Naive thymus-derived CD4-positive, alpha-beta T cell (primary cell): ENCODE results near the gene VPS41. TPM values are rescaled to one million over a fixed set of nuclear protein-coding genes. Genes with fewer than 3 reads are reported as not detected.
"Not testable (repeated sequence)": the region's sequence is repeated elsewhere in the genome, so short reads cannot be mapped to it uniquely, and the experiment has no call there.

ENCODE experiments used
- ATAC-seq: fragments of 150-1000 bp; cut with Tn5 transposase; 2 replicates; pipeline ENCODE4 v1.10.0; 2021; ENCODE audit warnings: mild to moderate bottlenecking, moderate library complexity
- CTCF ChIA-PET: fragments of 350-600 bp; sonication (Branson Sonifier 250); formaldehyde crosslinking; loops from one replicate; lab custom pipeline; 2021; ENCODE audit warnings: antibody characterized with exemption; lab: Charles Lee
- POLR2A ChIA-PET: fragments of 350-600 bp; sonication (Branson Sonifier 250); formaldehyde crosslinking; loops from one replicate; lab custom pipeline; 2021; ENCODE audit warnings: antibody characterized with exemption, inconsistent platforms; lab: Charles Lee
- DNase-seq, 9 donors: peaks; one replicate each; pipeline versions ENCODE4 v3.0.0 to v3.0.0-alpha.2; 2020 to 2022; ENCODE audit warnings: mixed read lengths in 1 of 9
- H3K27ac ChIP-seq: one replicate; pipeline ENCODE4 v1.7.0; 2013; ENCODE audit warnings: mild to moderate bottlenecking, low read depth, low read length, moderate library complexity
- H3K27me3 ChIP-seq, 2 donors: one replicate each; pipeline ENCODE4 v1.7.0; 2013; ENCODE audit warnings: low read length in 2 of 2, mild to moderate bottlenecking in 2 of 2, moderate library complexity in 2 of 2; ENCODE audit not compliant: control insufficient read depth in 2 of 2, insufficient read depth in 2 of 2
- H3K36me3 ChIP-seq, 3 experiments: 1 replicate in 2 of 3; 2 replicates in 1 of 3; pipeline ENCODE4 v1.7.0; 2013; ENCODE audit warnings: low read length in 3 of 3, mild to moderate bottlenecking in 3 of 3, moderate library complexity in 1 of 3; ENCODE audit not compliant: insufficient read depth in 3 of 3, control insufficient read depth in 2 of 3
- H3K4me1 ChIP-seq, 2 donors: one replicate each; pipeline ENCODE4 v1.7.0; 2013; ENCODE audit warnings: low read length in 2 of 2, mild to moderate bottlenecking in 2 of 2, moderate library complexity in 1 of 2; ENCODE audit not compliant: control insufficient read depth in 2 of 2, insufficient read depth in 2 of 2
- H3K4me3 ChIP-seq: 2 replicates; pipeline ENCODE4 v1.7.0; 2013; ENCODE audit warnings: mild to moderate bottlenecking, low read length
- H3K9me3 ChIP-seq, 3 experiments: 1 replicate in 2 of 3; 2 replicates in 1 of 3; pipeline ENCODE4 v1.7.0; 2013; ENCODE audit warnings: low read length in 3 of 3; ENCODE audit not compliant: control insufficient read depth in 2 of 3
- H3K27ac Mint-ChIP-seq, 9 donors: one replicate each; pipeline ENCODE4 v1.8.0; 2020 to 2022; ENCODE audit warnings: mixed read lengths in 9 of 9, mild to moderate bottlenecking in 8 of 9, moderate library complexity in 5 of 9, inconsistent platforms in 2 of 9
- H3K27me3 Mint-ChIP-seq, 5 donors: one replicate each; pipeline ENCODE4 v1.8.0; 2021 to 2022; ENCODE audit warnings: mixed read lengths in 5 of 5, mild to moderate bottlenecking in 1 of 5
- H3K36me3 Mint-ChIP-seq, 5 donors: one replicate each; pipeline ENCODE4 v1.8.0; 2020 to 2022; ENCODE audit warnings: mixed read lengths in 5 of 5, mild to moderate bottlenecking in 3 of 5, inconsistent platforms in 1 of 5
- H3K4me1 Mint-ChIP-seq, 7 donors: one replicate each; pipeline ENCODE4 v1.8.0; 2020 to 2022; ENCODE audit warnings: mixed read lengths in 7 of 7, mild to moderate bottlenecking in 3 of 7, inconsistent platforms in 1 of 7
- H3K4me3 Mint-ChIP-seq, 10 donors: one replicate each; pipeline ENCODE4 v1.8.0; 2020 to 2022; ENCODE audit warnings: mild to moderate bottlenecking in 10 of 10, mixed read lengths in 10 of 10, moderate library complexity in 6 of 10, inconsistent platforms in 2 of 10
- H3K9me3 Mint-ChIP-seq, 11 donors: one replicate each; pipeline ENCODE4 v1.8.0; 2020 to 2022; ENCODE audit warnings: mixed read lengths in 11 of 11, mild to moderate bottlenecking in 4 of 11, inconsistent platforms in 1 of 11, moderate library complexity in 1 of 11
- intact Hi-C, 2 donors: fragments of 100-400 bp; cut with micrococcal nuclease; formaldehyde crosslinking; loops; one replicate each; pipeline ENCODE4 v1.15.1; 2023
- polyA plus RNA-seq, 2 donors: library from polyadenylated mRNA; unstranded; fragments of 300-500 nt; fragmentation: Illumina TruSeq; gene quantifications; one replicate each; pipeline ENCODE4 v1.2.3, GENCODE V29; 2021
- total RNA-seq, 6 experiments: library from RNA in 5 of 6; stranded (reverse) in 5 of 6; gene quantifications; 1 replicate in 5 of 6; 2 replicates in 1 of 6; pipeline ENCODE4 v1.2.3 and lab custom pipeline; 2021 to 2026

VPS41 gene
- total and polyA plus RNA-seq, 7 experiments from 2014 or later = 33.1 to 65.0 (median 59.8) TPM

- intact Hi-C loops, H3K4me3 ChIP-seq, H3K36me3 ChIP-seq, H3K4me1 ChIP-seq, ATAC-seq, POLR2A ChIA-PET, H3K4me1 Mint-ChIP-seq, H3K27ac Mint-ChIP-seq, H3K27ac ChIP-seq, DNase-seq, H3K36me3 Mint-ChIP-seq, H3K27me3 ChIP-seq, H3K4me3 Mint-ChIP-seq, H3K9me3 Mint-ChIP-seq, CTCF ChIA-PET, H3K9me3 ChIP-seq: not testable (repeated sequence)
- peaks cover 6 to 30% (median 15%) of the 10 kb centered on the region in 5 donors for H3K27me3 Mint-ChIP-seq
Measured at GRCh38 chr7:38947541-38947940, 38.5 kb upstream of the VPS41 start.

- intact Hi-C loops = no loop called here
- Histone ChIP-seq H3K27me3 (no peaks in the 10 kb centered on the region), H3K36me3 (no peaks in the 10 kb centered on the region), H3K27ac (no peak overlapping the region), H3K9me3 (no peaks in the 10 kb centered on the region), H3K4me1 (no peaks in the 10 kb centered on the region), H3K4me3 (no peak overlapping the region)
- Mint-ChIP-seq H3K36me3 (no peaks in the 10 kb centered on the region), H3K4me3 (no peak overlapping the region), H3K9me3 (peaks cover 0 to 4% (median 0%) of the 10 kb centered on the region in 11 donors), H3K4me1 (peaks cover 0 to 3% (median 0%) of the 10 kb centered on the region in 7 donors), H3K27ac (no peak overlapping the region), H3K27me3 (peaks cover 4 to 24% (median 16%) of the 10 kb centered on the region in 5 donors)
- no peak for DNase-seq
- CTCF ChIA-PET = no interaction called here
- POLR2A ChIA-PET = no interaction called here
- no peak for ATAC-seq
Measured at GRCh38 chr7:38942431-38943051, 33.5 kb upstream of the VPS41 start.

GRCh38 chr7:38940774-38941173 is 31.8 kb upstream of the VPS41 start:
- H3K36me3 Mint-ChIP-seq = no peaks in the 10 kb centered on the region
- H3K27ac ChIP-seq = no peak overlapping the region
- DNase-seq (no peak), ATAC-seq (no peak)
- peaks cover 5 to 28% (median 17%) of the 10 kb centered on the region in 5 donors for H3K27me3 Mint-ChIP-seq
- ChIA-PET POLR2A (interaction anchor here (0.7 kb wide), 1 partner anchor 1144 kb away, joined by 3 read pairs; no protein-coding TSS in a partner anchor), CTCF (no interaction called here)
- intact Hi-C loops = no loop called here
- H3K4me3 Mint-ChIP-seq = no peak overlapping the region
- no peaks in the 10 kb centered on the region for H3K4me1 ChIP-seq
- H3K9me3 ChIP-seq = no peaks in the 10 kb centered on the region
- H3K4me3 ChIP-seq = no peak overlapping the region
- H3K36me3 ChIP-seq = no peaks in the 10 kb centered on the region
- H3K27me3 ChIP-seq = no peaks in the 10 kb centered on the region
- no peak overlapping the region for H3K27ac Mint-ChIP-seq
- peaks cover 0 to 2% (median 0%) of the 10 kb centered on the region in 11 donors for H3K9me3 Mint-ChIP-seq
- peaks cover 0 to 3% (median 0%) of the 10 kb centered on the region in 7 donors for H3K4me1 Mint-ChIP-seq

GRCh38 chr7:38938589-38938988 is 29.6 kb upstream of the VPS41 start:
- H3K27me3 Mint-ChIP-seq = peaks cover 5 to 22% (median 11%) of the 10 kb centered on the region in 5 donors
- H3K9me3 Mint-ChIP-seq = peaks cover 0 to 2% (median 0%) of the 10 kb centered on the region in 11 donors
- ChIA-PET CTCF (no interaction called here), POLR2A (no interaction called here)
- H3K4me1 Mint-ChIP-seq = peaks cover 0 to 3% (median 0%) of the 10 kb centered on the region in 7 donors
- no peaks in the 10 kb centered on the region for H3K36me3 ChIP-seq
- H3K27ac Mint-ChIP-seq = no peak overlapping the region
- H3K4me3 ChIP-seq = no peak overlapping the region
- ATAC-seq = no peak
- H3K4me1 ChIP-seq = no peaks in the 10 kb centered on the region
- intact Hi-C loops = no loop called here
- H3K36me3 Mint-ChIP-seq = no peaks in the 10 kb centered on the region
- H3K27me3 ChIP-seq = no peaks in the 10 kb centered on the region
- no peak overlapping the region for H3K4me3 Mint-ChIP-seq
- no peak for DNase-seq
- H3K9me3 ChIP-seq = no peaks in the 10 kb centered on the region
- H3K27ac ChIP-seq = no peak overlapping the region

- Mint-ChIP-seq H3K9me3 (peaks cover 0 to 2% (median 0%) of the 10 kb centered on the region in 11 donors), H3K4me3 (no peak overlapping the region), H3K27ac (no peak overlapping the region), H3K27me3 (peaks cover 5 to 22% (median 11%) of the 10 kb centered on the region in 5 donors), H3K36me3 (no peaks in the 10 kb centered on the region), H3K4me1 (peaks cover 0 to 3% (median 0%) of the 10 kb centered on the region in 7 donors)
- ChIA-PET POLR2A (interaction anchor here (0.6 kb wide), 1 partner anchor 21 kb away, joined by 10 read pairs; no protein-coding TSS in a partner anchor), CTCF (no interaction called here)
- Histone ChIP-seq H3K27me3 (no peaks in the 10 kb centered on the region), H3K4me3 (no peak overlapping the region), H3K9me3 (no peaks in the 10 kb centered on the region), H3K36me3 (no peaks in the 10 kb centered on the region), H3K27ac (no peak overlapping the region), H3K4me1 (no peaks in the 10 kb centered on the region)
- ATAC-seq (no peak), DNase-seq (no peak)
- intact Hi-C loops = no loop called here
Measured at GRCh38 chr7:38938001-38938485, 29.1 kb upstream of the VPS41 start.

GRCh38 chr7:38936641-38937040 is 27.6 kb upstream of the VPS41 start:
- ATAC-seq = no peak
- POLR2A ChIA-PET = no interaction called here

GRCh38 chr7:38934536-38934935 is 25.5 kb upstream of the VPS41 start:
- no peak overlapping the region for H3K27ac ChIP-seq
- H3K4me3 Mint-ChIP-seq = no peak overlapping the region
- H3K9me3 ChIP-seq = no peaks in the 10 kb centered on the region
- no peaks in the 10 kb centered on the region for H3K36me3 Mint-ChIP-seq
- H3K27me3 ChIP-seq = no peaks in the 10 kb centered on the region
- peaks cover 7 to 18% (median 10%) of the 10 kb centered on the region in 5 donors for H3K27me3 Mint-ChIP-seq
- no peak overlapping the region for H3K4me3 ChIP-seq
- POLR2A ChIA-PET = no interaction called here
- H3K27ac Mint-ChIP-seq = no peak overlapping the region
- ATAC-seq = no peak
- no peaks in the 10 kb centered on the region for H3K4me1 ChIP-seq
- DNase-seq = no peak
- intact Hi-C loops = no loop called here
- no peaks in the 10 kb centered on the region for H3K9me3 Mint-ChIP-seq
- H3K36me3 ChIP-seq = no peaks in the 10 kb centered on the region
- CTCF ChIA-PET = no interaction called here
- peaks cover 0 to 6% (median 0%) of the 10 kb centered on the region in 7 donors for H3K4me1 Mint-ChIP-seq

More at GRCh38 chr7:38936641-38937040, 27.6 kb upstream of the VPS41 start:
- Histone ChIP-seq H3K4me3 (no peak overlapping the region), H3K36me3 (no peaks in the 10 kb centered on the region), H3K27me3 (no peaks in the 10 kb centered on the region), H3K4me1 (no peaks in the 10 kb centered on the region), H3K9me3 (no peaks in the 10 kb centered on the region), H3K27ac (no peak overlapping the region)
- CTCF ChIA-PET = no interaction called here
- intact Hi-C loops = no loop called here
- Mint-ChIP-seq H3K36me3 (no peaks in the 10 kb centered on the region), H3K4me3 (no peak overlapping the region), H3K4me1 (peaks cover 0 to 5% (median 0%) of the 10 kb centered on the region in 7 donors), H3K9me3 (peaks cover 0 to 2% (median 0%) of the 10 kb centered on the region in 11 donors), H3K27ac (no peak overlapping the region), H3K27me3 (peaks cover 9 to 18% (median 12%) of the 10 kb centered on the region in 5 donors)
- no peak for DNase-seq
